HG03045 (cell line): ENCODE measurements around the gene APOA1.
"Not testable (repeated sequence)": the region's sequence is repeated elsewhere in the genome, so short reads cannot be mapped to it uniquely, and the experiment has no call there.

Source experiments
- ATAC-seq: cut with Tn5 transposase; IDR thresholded peaks from one replicate; pipeline ENCODE4 v1.9.1; 2021; ENCODE audit warnings: mild to moderate bottlenecking, moderate library complexity; ENCODE audit not compliant: unreplicated experiment

Gene APOA1

DNA sequence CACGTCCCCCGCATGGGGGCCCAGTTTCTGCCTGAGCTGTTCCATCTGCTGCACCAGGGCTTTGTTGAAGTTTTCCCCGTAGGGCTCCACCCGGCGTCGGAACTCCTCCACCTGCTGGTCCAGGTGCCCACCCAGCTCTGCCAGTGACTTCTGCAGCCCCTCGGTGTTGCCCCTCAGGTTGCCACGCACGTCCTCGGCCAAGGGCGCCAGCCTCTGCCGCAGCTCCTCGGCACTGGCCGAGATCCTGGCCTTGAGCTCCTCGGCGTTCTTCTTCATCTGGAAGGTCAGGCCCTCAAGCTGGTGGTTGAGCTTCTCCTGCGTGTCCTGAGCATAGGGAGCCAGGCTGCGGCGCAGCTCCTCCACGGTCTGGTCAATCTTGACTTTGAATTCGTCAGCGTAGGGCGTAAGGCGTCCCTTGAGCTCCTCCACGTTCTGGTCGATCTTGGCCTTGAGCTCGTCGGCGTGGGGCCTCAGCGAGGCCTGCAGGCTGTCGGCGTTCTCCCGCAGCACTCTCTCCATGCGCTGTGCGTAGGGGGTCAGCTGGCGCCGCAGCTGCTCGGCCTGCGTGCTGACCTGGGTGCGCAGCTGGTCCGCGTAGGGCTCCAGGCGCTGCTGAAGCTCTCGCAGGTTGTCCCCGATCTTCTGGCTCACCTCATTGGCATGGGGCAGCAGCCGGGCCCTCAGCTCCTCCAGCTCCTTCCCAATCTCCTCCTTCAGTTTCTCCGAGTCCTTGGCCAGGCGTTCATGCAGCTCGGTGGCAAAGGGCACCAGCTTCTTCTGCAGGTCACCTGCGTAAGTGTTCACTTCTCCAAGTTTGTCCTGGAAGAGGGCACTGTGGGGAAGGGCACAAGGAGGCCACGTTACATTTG lies 16.1 kb downstream of the APOA1 start:
- ATAC-seq: no peak

DNA sequence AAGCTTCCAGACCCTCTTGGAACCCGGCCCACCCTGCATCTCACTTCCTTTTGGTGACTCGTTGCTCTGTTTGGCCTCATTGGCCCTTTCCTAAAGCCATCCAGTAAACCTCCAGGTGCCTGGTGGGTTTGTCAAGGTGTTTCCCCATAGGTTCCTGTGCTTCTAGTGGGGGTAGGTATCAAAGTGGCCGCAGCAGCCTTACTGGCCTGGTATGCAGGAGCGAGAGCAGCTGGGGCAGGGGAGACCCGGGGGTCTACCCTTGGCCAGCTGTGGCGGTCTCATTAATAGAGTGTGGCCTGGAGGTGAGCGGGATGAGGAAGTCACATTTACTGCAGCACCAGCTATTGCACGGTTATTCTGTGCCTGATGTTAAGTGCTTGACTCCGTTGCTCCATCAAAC lies 18.4 kb downstream of the APOA1 start:
- ATAC-seq: no peak

DNA sequence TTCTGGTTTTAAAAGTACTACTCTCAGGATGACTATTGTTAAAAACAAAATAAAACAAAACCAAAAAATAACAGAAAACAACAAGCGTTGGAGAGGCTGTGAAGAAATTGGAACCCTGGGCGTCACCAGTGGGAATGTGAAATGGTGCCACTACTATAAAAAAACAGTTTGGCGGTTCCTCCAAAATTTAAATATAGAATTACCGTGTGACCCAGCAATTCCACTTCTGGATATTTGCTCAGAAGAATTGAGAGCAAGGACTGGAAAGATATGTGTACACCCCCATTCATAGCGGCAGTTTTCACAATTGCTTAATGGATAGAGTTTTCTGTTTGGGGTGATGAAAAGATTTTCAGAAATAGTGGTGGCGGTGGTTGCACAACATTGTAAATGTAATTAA lies 22.9 kb downstream of the APOA1 start:
- ATAC-seq: no peak

DNA sequence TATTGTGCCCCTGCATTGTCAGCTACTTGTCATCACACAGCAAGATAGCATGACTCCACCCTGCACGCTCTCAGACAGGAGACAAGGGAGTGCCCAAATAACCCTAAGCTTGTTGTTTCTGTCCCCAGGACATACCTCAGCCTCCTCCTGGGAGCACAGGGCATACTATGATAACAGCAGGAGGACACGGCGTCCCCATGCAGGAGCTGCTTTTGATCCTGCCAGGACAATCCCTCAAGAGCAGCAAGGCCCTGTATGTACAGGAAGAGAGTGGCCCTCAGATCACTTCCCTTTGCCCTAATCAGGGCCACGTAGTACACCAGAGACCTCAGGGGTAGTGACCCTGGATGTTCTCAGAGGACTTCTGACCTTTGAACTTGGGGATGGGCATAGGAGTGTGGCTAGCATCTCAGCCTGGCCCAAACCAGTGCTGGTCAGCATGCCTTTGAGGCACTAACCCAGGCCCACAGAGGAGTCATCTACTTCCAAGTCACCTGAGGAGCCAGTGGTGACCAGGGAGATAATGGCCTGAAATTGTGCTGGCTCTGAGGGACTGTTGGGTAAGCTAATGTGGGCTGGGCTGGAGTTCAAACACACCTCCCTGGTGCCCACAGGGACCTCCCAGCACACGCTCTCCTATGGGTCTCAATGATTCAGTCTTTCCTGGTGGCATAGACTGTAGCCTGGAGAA lies 23.5 kb downstream of the APOA1 start:
- no peak for ATAC-seq

DNA sequence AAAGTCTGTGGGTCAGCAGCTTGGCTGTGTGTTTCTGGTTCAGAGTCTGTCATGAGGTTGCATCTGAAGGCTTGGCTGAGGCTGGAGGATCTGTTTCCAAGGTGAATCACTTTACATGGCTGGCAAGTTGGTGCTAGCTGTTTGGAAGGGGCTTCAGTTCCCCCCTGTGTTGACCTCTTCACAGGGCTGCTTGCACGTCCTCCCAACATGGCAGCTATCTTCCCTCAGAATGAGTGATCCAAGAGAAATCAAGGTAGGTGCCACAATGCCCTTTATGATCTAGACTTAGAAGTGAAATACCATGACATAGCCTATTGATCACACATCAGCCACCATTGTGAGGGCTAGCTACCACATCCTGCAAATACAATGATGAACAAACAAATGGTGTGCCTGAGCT lies 24.3 kb downstream of the APOA1 start:
- ATAC-seq: no peak

DNA sequence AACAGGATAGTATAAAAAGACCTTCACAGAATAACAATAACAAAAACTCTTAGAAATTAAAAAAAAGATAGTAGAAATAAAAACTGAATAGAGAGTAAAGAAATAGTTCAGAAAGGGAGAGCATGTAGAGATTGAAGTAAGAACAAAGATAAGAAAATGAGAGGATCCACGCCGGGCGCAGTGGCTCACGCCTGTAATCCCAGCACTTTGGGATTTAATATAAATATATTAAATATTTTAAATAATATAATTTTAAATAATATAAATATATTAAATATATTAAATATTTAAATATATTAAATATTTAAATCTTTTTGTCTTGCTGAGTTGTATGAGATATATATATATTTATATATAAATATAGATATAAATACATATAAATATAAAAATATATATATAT lies 25.3 kb downstream of the APOA1 start:
- no peak for ATAC-seq

DNA sequence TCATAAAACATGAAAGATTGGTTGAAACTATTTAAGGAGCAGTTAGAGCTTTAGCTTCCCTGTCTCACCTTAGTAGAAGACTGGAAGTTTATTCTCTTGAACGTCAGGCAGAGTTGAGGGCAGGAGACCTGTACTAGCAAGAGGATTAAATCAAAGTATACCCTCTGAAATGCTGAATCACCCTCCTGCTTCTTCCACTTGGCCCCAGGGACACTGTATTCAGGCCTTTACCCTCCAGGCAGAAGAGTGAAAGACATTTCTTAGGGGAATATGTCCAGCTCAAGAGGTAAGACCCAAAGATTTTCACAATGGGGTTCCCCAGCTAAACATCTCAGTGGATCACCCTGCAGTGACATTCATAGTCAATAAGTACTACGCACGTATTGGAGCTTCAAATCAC lies 26.2 kb downstream of the APOA1 start:
- ATAC-seq: no peak

DNA sequence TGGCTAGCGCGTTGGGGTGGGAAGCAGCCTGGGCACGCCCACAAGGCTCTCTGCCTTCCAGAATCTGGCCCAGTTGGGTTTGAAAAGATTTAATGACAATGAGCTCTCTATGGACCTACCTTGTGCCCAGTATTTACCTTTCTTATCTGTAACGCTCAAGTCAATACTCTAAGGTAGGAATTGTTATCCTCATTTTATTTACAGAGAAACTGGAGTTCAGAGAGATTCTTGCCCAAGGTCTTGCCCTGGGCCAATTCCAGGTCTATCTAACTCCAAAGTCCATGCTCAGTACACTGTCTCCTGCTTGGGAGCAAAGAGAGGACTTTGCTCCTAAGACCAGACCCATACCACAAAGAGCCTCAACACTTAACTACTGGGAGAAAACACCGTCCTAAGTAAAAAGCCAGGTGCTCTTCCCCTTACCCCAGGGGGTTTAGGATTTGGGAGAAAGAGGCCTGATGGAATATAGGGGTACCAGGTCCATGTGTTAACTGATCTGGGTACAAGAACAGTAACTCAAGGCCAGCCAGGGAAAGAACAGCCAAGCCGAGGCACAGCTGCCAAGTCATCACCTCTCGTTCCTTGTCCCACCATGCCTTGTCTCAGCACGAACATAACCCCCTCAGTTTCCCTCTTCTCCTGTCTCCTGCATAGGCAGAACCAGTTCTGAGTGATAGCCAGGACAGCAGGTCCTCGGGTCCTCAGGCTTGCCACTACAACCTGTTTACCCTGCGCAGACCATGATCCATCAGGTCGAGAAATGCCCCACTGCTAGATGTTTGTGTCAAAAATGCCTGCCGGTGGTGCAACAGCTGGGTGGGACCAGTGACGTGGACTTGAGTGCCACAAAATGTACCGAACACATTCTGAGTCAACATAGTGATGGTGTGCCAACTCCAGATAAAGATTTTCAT lies 28.9 kb downstream of the APOA1 start:
- no peak for ATAC-seq

DNA sequence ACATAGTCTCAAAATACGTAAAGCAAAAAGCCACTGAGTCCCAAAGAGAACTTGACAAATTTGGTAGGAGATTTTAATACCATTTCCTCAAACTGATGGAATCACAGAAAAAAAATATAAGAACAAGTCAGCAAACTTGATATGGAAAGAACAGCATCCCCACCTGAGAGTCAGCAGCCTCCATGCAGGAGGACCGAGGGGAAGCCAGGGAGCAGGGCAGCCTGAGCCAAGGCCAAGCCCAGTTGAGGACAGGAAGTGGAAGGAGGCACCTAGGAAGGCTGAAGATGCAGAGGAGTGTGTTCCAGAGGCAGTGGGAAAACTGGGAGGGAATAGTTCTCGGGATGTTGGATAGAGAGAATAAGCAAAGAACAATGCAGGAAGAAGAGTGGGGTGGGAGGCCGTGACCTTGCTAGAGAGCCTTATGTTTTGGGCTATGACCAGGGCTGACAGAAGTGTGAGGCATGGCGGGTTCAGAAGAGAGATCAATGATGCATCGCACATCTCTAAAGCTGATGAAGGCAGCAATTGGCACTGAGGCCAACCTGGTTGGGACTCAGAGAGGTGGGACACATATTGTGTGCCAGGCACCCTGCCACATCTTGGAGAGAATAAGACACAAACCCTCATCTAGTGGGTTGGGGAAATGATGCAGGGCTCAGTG lies 29.7 kb downstream of the APOA1 start:
- ATAC-seq: no peak

DNA sequence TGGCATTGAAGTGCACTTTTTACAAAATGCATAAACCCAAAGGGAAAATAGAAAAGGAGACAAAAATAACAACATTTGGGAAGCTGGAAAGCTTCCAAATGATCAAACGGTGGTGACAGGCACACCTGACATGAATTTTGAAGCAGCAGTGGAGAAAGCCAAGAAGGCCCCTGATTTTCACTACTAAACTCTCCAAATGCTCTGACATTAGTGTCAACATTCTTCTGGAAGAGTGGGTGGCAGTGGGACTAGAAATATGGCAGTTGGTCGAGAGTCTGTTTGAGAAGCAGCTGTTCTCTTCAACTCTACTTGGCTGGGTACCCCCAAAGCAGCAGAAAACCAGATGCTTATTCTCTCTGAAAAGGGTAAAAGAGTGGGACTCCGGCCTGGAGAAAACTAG lies 33.4 kb downstream of the APOA1 start:
- no peak for ATAC-seq

DNA sequence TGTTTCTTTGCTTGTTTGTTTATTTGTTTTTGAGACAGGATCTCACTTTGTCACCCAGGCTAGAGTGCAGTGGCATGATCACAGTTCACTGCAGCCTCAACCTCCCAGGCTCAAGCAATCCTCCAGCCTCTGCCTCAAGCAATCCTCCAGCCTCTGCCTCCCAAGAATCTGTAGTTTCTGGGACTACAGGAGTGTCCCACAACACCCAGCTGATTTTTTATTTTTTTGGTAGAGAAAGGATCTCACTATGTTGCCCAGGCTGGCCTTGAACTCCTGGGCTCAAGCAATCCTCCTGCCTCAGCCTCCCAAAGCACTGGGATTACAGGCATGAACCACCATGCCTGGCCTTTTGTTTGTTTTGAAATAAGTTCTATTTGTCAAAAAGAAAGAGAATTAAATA lies 35.8 kb downstream of the APOA1 start:
- not testable (repeated sequence) for ATAC-seq

DNA sequence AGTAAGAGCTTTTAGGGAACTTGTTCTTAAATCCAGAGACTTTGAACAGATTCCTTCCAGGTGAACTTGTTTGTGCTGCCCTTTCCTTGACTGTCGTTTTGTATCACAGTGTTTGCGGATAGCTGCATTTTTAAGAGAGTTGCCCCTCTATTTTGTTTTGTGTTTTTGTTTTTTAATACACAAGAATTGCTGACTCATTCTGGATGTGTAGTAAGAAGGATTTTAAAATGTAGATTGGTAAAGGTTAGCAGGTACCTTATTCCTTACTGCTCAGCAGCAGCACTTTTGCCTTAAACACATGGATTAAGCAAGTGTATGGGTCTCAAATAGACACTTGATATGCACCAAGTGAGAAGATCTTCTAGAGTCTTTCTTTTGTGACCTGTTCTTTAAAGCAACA lies 36.8 kb downstream of the APOA1 start:
- ATAC-seq: no peak

DNA sequence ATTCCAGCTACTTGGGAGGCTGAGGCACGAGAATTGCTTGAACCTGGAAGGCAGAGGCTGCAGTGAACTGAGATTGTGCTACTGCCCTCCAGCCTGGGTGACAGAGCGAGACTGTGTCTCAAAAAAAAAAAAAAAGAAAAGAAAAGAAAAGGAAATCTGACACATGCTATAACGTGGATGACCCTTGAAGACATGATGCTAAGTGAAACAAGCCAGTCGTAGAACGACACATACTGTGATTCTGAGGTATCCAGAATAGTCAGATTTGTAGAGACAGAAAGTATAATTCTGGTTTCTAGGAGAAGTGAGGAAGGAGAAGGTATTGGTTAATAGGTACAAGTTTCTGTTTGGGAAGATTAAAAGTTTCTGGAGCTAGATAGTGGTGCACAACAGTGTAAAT lies 39.1 kb downstream of the APOA1 start:
- no peak for ATAC-seq

DNA sequence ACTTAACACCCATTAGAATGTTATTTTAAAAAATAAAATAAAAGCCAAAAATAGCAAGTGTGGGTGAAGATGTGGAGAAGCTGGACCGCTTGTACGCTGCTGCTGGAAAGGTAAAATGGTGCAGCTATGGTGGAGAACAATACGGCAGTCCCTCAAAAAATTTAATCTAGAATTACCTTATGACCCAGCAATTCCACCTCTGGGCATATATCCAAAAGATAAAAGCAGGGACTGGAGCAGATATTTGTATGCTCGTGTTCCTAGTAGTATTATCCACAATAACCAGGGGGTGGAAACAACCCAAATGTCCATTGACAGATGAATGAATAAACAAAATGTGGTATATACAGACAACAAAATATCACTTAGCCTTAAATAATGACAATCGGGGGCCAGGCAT lies 39.6 kb downstream of the APOA1 start:
- ATAC-seq: no peak

DNA sequence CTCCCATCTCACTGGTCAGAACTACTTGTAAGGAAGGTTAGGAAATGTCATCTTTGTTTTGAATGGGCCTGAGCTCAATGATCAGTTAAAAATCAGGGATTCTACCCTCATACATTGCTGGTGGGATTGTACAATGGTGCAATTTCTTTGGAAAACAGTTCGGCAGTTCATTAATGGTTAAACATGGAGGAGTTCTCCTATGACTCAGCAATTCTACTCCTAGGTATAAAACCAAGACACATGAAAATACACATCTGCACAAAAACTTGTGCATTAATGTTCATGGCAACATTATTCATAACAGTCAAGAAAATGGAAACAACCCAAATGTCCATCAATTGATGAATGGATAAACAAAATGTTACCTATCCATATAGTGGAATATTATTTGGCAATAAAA lies 40.9 kb downstream of the APOA1 start:
- no peak for ATAC-seq

DNA sequence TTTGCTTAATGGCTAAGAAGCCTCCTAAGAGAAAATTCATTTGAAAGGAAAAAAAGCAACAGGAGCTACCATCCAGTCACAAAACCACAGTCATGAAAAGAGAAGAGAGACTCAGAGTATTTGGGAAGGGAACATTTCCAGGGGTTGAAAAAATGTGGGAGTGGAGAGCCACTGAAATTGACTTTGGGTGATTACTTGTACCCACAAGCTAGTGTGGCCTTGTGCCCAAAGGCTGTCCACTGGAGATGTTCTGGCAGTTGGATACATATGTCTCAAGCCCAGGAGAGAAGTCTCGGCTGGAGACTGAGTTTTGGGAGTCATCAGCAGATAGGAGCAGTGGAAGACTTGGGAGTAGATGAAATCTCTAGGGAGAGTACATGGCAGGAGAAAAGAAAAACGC lies 42.6 kb downstream of the APOA1 start:
- no peak for ATAC-seq

DNA sequence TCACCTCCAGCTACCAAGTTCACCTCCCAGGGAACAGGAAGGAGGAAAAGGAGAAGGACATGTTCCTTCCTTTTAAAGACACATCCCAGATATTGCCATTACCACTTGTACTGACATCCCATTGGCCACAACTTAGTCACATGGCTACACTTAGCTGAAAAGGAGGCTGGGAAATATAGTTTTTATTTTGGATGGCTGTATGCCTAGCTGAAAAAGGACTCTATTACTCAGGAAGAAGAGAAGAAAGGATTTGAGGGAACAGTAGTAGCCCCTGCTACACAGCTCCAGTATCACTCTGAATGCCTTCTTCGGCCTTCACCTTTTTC lies 43.7 kb downstream of the APOA1 start:
- ATAC-seq: no peak

DNA sequence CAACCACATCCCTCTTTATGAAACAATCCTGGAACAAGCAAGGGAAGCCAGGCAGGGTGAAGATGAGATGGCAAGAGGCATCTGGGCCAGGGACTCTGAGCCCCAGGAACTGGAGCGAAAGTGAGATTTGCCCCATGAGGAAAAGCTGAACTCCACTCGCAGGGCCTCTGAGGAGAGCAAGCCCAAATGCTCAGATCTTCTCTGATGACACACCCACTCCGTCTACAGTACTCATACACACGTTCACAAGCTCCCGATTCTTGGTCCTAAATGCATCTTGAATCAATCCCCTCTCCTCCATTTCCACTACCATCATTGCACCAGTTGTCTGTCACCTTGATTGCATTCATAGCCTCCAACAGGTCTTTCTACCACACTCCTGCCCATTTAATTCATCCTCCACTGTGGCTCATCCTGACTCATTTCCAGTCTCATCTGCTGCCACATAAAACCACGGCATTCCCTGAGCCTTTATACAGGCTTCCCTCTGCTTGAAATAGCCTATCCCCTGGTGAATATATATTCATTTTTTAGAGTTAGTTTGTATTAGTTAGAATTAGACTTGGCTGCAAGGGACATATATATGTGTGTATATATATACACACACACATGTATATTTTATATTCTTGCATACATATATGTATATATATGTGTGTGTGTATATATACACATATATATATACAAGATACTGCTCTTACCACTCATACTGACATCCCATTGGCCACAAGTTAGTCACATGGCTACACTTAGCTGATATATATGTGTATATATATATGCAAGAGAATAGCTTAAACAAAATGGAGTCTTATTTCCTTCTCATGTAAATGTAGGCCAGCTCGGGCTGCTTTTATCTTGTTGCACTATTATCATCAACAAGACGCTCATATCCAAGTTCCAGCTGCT lies 44.3 kb downstream of the APOA1 start:
- no peak for ATAC-seq

DNA sequence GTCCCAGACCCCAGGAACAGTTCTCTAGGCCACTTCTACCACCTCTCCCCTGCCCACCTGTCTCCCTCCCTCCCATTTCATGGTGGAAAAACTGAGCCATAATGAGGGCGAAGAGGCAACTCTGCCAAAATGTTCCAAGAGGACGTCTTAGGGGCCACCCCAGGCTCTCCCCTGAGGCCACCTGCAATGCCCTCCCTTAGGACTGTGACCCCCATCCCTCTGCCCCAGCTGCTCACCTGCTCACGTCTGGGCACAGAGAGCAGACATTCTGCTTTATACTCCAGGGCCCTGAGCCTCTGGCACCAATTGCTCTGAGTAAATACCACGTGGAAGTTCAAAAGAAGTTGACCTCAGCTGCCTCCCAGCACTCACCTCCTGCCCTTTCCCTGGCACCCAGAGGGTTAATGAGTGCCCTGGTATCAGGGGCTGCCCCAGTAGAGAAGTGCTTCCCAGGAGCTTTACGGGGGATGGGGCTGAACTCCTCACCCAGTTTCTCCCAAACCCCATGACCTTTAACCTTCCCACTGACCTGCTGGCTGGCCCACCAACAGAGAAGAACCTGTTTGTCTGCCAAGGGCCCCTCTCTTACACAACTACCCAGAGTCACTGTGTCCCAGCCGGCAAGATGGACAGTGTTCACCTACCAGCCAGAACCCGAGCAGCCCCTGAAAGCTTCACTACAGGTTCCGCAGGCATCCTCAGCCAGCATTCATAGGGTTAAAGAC lies 45.1 kb downstream of the APOA1 start:
- ATAC-seq: no peak

DNA sequence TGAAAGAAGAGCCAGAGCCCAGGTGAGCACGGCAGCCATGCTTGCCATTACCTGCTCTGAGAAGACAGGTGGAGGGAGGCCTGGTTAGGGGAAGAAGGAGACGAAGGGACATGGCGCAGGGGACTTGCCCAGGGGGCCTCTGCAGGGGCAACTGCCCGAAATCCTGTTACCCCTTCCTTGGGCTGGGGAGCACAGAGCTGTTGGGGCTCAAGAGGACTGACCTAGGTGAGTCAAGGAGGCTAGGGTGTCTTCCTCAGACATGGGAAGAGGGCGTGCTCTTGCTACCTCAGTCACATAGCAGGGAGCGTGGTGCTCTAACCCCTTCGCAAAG lies 45.6 kb downstream of the APOA1 start, which contains the start of gene APOA5:
APOA5 (minus strand) TSS at position 67 of the 331 bp plus-strand sequence; CDS start at position 48, 19 bp downstream.
- ATAC-seq: no peak
